Inflammatory macrophage treated with lipopolysaccharide for 1 hour (primary cell): ENCODE results near the gene MAN2A1.
"Not testable (repeated sequence)": the region's sequence is repeated elsewhere in the genome, so short reads cannot be mapped to it uniquely, and the experiment has no call there.

Source experiments
- DNase-seq, 2 donors: peaks; one replicate each; pipeline ENCODE4 v3.0.0-alpha.2; 2020 to 2022

MAN2A1 gene

DNA sequence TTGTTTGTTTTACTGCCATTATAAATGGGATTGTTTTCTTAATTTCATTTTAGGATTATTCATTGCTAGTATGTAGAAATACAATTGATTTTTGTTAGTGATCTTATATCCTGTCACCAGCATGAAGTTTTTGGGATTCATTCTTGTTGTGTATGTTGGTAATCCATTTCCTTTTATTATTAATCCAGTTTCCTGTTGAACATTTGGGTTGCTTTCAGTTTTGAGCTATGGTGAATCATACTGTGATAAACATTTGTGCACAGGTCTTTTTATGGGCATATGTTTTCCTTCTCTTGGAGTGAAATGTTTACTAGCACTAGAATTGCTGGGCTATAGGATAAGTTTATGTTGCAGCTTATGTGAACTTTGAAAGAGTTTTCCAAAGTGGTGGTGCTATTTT lies 69.6 kb downstream of the MAN2A1 start:
- no peak for DNase-seq

DNA sequence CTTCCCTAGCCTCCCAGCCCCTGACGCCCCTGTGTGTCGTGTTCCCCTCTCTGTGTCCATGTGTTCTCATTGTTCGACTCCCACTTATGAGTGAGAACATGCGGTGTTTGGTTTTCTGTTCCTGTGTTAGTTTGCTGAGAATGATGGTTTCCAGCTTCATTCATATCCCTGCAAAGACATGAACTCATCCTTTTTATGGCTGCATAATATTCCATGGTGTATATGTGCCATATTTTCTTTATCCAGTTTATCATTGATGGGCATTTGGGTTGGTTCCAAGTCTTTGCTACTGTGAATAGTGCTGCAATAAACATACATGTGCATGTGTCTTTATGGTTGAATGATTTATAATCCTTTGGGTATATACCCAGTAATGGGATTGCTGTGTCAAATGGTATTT lies 70.4 kb downstream of the MAN2A1 start:
- not testable (repeated sequence) for DNase-seq

DNA sequence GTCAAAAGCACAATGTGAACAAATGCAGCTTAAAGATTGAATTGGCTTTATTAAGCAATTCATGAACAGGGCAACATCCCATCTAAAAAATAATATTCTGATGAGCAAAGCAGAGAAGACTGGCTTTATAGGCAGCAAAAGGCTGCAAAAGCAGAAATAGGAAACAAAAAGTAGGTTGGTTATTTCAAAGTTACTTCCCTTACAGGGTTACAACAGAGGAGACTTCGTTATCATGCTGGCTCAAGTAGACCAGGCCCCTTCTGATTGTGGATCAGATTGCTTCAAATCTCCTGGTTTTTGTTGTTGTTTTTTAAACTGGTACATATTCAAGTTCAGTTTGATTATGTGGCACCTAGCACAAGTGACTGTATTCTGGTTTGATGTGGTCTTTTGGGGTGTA lies 73.1 kb downstream of the MAN2A1 start:
- peak; percentile 30 to 41 for DNase-seq

DNA sequence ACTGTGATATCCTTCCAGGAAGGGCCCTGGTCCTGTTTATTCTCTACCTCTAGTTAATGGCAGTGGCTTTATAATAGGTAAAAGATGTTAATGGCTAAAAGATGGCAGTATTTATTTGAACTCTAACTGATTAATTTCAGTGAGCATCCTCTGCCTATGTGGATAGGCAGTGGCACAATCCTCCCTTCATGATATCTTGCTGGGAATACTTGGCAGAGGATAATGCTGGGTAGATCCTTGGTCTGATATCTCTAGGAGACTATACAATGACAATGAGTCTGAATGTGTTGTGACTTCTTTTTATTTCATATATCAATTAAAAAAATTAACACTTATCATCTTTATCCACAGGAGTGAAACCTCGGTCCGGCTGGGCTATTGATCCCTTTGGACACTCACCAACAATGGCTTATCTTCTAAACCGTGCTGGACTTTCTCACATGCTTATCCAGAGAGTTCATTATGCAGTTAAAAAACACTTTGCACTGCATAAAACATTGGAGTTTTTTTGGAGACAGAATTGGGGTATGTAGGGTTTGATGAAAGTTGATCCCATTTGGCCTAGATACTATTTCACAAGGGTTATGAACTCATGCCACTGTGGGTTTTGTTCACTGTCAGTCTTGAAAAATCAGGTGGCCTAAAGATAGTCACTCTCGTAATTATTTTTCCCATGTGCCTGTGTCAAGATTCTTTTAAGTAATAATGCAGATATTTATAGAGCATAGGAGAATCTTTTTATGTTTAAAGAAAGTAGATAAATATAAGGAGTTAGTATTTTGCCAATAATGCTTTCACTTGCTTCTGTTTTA lies 77.7 kb downstream of the MAN2A1 start:
- no peak for DNase-seq

DNA sequence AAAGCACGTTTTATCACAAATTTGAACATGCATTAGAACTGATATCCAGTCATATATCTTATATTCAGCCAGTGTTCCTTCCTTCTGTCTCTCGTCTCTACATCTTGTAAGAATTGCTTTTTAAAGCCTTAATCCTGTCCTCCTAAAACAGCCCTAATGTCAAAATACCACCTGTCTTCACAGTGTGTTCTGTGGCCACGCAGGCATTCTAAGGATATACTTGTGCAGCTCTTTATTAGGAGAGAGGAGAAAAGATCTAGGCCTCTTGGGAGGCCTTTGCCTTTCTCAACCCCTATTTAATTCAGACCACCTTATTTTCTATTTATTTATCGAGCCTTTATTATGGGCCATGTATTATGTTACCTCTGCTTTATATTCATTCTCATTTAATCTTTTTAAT lies 78.3 kb downstream of the MAN2A1 start:
- no peak for DNase-seq

DNA sequence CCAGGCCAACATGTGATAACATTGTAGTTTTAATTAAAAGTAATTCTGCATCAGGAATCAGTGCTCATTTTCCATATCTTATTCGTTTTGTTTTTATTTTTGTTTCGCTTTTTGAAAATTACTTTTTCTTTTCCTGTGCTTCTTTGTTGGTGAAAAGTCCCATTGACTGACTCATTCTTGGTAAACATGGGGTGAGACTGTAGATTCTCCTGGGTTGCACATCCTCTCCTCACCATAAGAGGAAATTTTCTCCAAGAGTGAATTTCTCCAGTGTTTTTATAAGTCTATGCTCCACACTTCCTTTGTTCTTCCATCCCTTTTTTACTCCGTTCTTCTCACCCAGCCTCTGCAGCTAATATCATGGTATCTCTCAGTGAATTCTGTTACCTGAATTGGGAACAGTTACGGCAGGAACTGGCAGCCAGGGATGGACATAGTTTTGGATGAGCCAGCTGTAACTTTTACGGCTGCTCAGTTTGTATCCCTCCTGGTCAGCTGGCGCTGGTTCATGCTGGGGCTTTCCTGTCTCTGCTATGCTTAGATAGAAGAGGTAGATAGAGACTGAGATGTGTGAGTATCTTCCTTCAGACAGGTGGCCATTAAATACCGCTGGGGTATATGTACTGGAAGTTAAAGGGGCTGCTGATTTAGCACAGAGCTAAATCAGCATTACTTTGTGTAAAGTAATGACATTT lies 80.0 kb downstream of the MAN2A1 start:
- no peak for DNase-seq

DNA sequence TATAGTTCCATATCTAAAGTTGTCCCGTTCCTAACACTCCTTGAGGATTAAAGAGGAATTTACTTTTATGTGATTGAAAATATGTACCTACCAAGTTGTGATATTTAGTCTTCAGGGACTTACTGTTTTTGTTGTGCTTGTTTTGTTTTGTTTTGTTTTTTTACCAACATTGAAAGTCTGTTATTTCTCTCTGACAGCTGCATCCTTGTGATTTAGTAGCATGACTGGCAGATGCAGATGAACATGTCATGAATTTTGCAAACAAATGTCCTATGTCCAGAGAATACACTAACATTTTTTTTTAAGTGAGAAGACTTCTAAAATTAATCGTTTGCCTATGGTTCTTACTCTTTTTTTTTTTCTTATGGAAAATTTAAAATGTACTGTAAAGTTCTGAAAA lies 85.4 kb downstream of the MAN2A1 start:
- no peak for DNase-seq

DNA sequence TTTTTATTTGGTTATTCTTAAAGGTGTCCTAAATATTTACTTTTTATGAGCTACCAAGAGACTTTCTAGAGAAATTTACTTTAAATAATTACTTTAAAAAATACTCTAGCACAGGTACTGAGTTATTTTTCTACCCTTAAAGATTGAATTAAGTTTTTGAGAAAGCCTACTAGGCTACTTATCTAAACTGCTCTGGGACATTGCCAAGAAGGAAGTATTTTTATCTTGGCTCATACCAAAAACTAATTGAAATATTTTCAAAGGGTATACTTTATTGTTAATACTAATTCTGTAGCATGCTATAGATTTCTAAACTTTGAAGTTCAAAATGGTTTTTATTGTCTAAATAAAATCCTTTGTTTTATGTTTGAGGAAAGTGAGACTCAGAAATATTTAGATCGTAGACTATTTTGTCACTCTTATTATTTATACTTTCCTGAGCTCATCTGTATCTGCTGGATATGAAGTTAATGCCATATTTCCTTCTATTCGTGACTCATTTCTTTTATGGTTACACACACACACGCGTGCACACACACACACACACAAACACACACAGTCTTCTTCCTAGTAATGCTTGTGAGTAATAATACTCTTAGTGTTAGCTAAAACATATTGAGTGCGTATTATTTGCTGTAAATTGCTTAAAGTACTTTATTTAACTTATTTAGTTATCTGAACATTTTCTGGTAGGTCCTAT lies 89.5 kb downstream of the MAN2A1 start:
- no peak for DNase-seq

DNA sequence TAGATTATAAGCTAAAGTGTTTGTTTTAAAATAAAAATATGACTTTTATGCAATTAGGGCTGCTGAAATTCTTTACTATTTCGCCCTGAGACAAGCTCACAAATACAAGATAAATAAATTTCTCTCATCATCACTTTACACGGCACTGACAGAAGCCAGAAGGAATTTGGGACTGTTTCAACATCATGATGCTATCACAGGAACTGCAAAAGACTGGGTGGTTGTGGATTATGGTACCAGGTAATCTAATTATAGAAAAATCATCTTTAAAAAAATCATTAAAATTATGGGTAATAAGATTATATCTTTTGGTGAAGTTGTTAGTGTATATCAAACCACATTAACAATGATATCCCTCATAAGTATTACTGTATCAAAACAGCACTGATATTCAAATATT lies 95.0 kb downstream of the MAN2A1 start:
- DNase-seq, result no peak

DNA sequence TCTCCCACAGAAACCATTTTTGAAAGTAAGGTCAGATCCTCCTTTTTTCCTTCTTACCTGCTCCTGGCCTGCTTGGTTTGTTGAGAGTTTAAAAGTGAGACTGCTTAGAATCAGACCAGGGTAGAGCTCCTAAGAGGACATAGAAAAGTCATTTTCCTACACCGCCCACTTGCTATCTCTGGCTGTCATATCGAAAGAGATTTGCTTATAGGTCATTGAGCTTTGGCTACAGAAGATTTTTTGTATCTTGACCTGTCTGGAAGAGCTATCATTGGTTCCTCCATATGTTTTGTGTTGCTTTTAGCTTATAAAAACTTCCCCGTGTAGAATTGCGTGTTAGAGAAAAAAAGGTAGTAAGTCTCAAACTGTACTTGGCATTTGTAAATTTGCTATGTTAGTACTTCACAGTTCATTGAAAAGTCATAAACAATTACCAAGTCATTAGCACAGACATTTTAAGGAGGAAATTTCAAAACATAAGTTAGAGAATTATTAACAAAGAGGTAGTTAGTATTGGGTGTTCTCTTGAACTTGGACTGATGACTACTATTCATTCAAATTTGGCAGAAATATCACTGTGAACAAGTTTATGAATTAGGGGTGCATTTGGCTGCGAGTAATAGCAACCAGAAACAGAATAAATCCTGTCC lies 96.6 kb downstream of the MAN2A1 start:
- DNase-seq, result no peak

DNA sequence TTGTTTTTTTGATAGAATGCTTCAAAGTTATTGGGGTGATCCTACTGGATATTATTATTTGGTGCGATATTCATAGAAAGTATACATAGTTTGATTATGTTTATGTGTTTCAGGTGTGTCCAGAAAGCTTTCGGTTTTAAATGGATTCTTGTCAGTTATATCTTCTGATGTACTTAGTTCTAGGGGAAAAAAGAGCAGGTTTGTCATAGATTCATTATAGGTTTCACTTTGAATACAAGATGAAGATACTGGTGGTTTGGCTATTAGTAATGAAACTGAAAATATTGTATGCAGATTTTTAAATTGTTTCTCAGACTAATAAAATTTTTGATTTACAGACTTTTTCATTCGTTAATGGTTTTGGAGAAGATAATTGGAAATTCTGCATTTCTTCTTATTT lies 98.9 kb downstream of the MAN2A1 start:
- DNase-seq, result no peak

DNA sequence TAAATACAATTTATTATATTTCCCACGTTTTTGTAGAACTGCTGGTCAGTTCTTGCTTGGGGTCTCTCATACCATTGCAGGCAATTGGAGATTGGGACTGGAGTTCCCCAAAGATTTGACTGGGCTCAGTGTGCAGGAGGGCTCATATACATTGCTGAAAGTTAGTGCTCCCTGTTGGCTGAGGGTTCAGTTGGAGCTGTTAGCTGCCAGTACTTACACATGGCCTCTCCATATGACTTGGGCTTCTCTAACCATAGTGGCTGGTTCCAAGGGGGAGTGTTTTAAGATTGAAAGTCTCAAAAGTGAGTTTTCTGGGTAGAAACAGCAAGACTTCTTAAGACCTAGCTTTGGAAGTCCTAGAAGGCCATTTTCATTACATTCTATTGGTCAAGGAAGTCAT lies 102.9 kb downstream of the MAN2A1 start:
- no peak for DNase-seq

DNA sequence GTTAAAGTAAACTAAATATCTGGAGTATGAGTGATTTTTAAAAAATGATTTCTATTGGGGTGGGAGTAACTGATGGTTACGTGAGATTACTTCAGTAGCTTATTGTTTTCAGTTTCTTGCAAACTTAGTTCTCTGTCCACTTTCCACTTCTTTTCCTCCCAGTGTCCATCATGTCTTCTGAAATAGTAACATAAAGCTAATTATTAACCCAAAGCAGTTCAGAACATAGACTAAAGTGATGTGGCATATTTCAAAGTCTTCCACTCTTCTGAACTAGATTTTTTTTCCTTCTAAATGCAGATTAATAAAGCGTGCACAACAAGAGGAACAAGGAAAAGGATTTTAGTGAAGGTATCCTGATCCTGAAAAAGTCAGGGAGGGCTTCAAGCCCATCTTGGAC lies 114.1 kb downstream of the MAN2A1 start:
- DNase-seq, result no peak

DNA sequence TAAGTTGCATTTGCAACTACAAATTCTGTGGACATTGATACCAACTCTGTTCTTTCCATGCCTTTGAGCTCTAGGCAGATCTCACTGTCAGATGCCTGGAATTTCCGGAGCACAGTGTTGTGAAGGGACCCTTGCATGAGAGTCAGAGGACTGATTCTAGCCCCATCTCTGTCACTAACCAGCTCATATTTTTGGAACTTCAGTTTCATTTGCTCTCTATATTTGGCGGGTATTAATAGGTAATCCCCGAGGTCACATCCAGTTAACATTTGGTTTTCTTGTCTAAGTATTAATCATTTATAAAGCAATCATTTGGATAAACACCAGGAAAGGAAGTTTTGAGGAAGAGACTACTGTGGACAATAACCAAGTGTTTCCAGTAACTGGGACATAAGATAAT lies 115.7 kb downstream of the MAN2A1 start:
- no peak for DNase-seq

DNA sequence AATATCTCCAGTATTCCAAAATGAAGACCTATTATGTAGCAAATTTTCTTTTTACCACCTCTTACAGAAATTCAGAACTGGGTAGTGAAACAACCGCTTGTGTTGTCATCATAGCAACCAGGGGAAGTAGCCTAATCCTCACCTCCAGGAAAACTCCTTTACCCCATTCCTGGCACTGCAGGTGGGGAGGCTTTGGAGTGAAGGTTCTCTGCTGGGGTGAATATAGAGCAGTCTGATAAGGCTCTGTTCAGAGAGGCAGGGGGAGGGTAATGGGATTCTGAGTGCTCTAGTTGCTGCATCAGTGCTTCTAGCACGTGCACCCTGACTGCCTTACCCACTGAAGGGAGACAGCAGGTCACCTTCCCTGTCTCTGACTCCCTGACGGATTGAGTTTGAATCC lies 116.2 kb downstream of the MAN2A1 start:
- DNase-seq, result no peak

DNA sequence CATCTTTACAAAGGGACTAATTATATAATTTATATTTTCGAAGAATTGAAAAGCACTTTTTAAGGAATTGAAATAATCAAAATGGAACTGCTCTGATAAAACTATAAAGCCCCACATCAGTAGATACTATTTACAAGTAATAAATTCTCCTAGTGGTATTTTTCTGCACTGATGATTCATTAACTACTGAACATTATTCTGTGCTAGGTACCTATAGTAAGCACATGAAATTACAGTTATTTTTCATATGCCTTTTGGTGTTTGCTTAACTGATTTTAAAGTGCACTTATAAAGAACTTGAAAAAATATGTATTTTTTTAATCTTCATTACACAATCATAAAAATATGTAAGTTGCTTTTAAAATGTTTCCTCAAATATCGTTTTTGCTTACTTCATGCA lies 123.0 kb downstream of the MAN2A1 start:
- DNase-seq, result no peak

DNA sequence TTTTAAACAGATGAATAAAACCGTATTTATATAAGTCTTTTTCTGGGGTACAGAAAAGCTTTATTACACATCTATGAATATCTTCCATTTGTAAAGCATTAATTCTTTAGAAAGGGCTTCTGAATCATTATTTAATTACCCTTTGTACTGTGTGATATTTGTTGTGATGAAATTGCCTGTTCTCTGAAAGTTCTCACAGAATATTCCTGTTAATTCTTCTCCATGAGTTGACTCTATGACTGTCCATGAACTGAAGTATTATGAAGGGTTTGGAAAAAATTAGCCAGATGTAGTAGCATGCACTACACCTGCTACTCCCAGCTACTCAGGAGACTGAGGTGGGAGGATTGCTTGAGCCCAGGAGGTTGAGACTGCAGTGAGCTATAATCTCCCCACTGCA lies 127.0 kb downstream of the MAN2A1 start:
- no peak for DNase-seq

DNA sequence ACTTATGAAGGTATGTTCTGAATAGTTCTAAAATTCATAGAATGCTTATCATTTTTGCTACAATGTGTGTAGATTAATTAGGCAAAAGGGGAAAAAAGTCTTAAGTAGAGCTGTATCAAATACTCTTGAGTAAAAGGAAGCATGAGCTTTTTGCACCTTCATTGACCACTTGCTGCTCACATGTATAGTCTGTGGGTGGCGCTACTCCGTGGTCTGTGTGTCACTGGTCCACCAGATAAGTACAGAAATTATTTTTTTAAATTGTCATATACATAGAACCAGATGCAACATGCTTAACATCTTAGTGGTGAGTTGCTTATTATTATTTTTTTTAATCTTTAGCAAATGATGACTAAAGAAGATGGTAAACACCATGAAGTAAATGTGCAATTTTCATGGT lies 130.2 kb downstream of the MAN2A1 start:
- no peak for DNase-seq

DNA sequence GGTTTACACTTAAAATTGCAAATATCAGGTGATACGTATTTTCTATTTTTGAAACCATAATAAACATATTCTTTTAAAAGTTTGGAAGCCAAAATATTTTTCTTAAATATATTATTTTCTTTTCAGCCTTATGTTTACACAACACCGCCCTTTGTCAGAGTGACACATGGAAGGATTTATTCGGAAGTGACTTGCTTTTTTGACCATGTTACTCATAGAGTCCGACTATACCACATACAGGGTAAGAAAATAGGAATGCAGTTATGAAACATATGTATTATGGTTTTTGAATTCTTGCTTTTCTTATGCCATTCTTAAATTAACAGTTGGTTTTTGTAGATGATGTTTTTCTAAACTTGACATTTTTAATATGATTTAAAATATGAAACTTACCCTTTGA lies 133.9 kb downstream of the MAN2A1 start:
- DNase-seq, result no peak

DNA sequence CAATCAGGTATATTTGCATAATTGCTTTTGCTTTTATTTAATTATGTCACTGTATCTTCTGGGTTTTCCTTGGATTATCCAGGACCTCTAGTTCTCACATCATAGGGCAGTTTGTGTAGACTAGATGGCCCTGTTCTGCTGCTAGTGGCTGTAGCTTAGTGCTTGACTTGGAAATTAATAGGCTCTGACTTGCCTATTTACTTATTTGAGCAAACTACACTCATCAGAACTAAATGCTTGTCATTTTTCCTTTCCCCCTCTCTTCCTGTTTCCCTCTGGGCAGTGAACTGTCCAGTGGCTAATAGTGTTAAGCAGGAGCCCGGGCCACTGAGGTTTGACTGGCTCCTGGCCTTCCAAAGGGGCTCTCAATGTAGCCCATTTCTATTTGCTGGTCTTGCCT lies 135.7 kb downstream of the MAN2A1 start:
- no peak for DNase-seq

DNA sequence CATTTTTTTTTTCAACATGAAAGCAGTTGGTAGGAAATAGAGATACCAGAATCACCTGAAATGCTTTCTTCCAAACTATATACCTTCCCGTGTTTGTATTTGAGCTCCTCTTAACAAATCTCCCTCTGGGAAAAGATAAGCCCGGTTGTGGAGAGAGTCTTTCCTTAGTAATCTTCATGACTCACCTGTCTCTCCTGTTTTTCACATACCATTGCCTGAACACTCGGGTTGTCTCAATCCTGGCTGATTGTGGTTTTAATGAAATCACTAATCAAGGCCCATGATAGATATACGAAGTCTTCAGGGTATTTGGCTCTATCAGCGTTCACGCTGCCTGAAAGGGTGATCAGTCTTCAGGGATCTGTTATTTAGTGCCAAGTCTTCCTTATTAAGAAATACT lies 136.7 kb downstream of the MAN2A1 start:
- DNase-seq, result no peak

DNA sequence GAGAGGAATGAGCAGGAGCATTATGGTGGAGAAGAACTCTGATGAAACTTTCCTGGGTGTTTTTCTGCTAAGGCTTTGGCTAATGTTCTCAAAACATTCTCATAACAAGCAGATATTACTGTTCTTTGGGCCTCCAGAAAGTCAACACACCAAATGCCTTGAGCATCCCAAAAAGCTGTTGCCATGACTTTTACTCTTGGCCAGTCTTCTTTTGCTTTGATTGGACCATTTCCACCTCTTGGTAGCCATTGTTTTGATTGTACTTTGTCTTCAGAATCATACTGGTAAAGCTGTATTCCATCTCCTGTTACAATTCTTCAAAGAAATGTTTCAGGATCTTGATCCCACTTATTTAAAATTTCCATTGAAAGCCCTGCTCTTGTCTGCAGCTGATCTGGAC lies 139.6 kb downstream of the MAN2A1 start:
- no peak for DNase-seq

DNA sequence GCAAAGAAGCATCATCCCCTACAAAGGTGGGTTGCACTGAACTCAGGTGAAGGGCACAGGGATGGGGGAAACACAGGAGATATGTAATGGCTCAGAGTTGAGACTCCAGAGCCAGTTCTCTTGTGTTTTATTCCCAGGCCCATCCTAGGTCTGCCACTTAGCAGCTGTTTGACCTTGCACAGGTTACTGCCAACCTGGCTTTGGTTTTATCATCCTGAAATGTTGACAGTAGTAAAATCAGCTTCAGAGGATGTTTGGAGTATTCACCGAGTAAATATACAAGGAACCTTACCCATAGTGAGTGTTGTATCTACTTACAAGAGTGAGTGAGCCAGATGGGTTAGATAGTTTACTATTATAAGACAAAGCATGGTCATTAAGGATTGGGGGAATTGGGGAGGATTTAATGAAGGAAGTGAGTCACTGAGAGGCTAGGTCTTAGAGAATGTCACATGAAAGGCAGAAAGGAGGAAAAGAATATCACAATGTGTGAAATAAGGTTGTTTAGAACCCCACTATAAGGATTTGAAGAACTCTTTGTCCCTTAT lies 141.3 kb downstream of the MAN2A1 start:
- no peak for DNase-seq
